Vagina (tissue), 2 donors: ENCODE measurements around the gene MYADM.

Experiments used
- POLR2AphosphoS5 ChIP-seq, 2 donors: sonication (generic); formaldehyde crosslinking; IDR thresholded peaks; one replicate each; pipeline ENCODE4 v1.9.0; 2017; ENCODE audit warnings: antibody characterized with exemption in 2 of 2, mild to moderate bottlenecking in 2 of 2, low read depth in 1 of 2; ENCODE audit not compliant: insufficient read depth in 1 of 2
- TF ChIP-seq, protein P1 (sequence below), 3 experiments: fragments of 450-650 bp in 2 of 3; fragments of 200-600 bp in 1 of 3; sonication (generic) in 1 of 3; IDR thresholded peaks; one replicate each; pipeline ENCODE4 v1.5.1; 2017 to 2019; ENCODE audit warnings: antibody characterized with exemption in 3 of 3, mild to moderate bottlenecking in 2 of 3, moderate library complexity in 2 of 3

GRCh38 chr19:53823380-53824120 is 44.1 kb upstream of the MYADM start:
- TF ChIP-seq, protein P1, sequence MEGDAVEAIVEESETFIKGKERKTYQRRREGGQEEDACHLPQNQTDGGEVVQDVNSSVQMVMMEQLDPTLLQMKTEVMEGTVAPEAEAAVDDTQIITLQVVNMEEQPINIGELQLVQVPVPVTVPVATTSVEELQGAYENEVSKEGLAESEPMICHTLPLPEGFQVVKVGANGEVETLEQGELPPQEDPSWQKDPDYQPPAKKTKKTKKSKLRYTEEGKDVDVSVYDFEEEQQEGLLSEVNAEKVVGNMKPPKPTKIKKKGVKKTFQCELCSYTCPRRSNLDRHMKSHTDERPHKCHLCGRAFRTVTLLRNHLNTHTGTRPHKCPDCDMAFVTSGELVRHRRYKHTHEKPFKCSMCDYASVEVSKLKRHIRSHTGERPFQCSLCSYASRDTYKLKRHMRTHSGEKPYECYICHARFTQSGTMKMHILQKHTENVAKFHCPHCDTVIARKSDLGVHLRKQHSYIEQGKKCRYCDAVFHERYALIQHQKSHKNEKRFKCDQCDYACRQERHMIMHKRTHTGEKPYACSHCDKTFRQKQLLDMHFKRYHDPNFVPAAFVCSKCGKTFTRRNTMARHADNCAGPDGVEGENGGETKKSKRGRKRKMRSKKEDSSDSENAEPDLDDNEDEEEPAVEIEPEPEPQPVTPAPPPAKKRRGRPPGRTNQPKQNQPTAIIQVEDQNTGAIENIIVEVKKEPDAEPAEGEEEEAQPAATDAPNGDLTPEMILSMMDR (IDR thresholded peaks at IDR 0.05) = no peak
- TF ChIP-seq POLR2AphosphoS5 (IDR thresholded peaks at IDR 0.05; ENCODE audit: insufficient read depth in 1 of 2, low read depth in 1 of 2) = no peak
